IMR-90 (cell line): Measurements from ENCODE around the gene SMIM24. TPM values are rescaled to one million over a fixed set of nuclear protein-coding genes. Genes with fewer than 3 reads are reported as not detected.
A peak's percentile ranks its signal among the peaks of the same experiment; 100 is the strongest.

Experiments used
- ATAC-seq: fragments of 200-7000 bp; cut with Tn5 transposase; 2 replicates; pipeline ENCODE4 v1.9.1; 2020; ENCODE audit warnings: low read depth, mild to moderate bottlenecking, moderate library complexity
- BruUV-seq: library from RNA; stranded (reverse); fragments of 400-500 nt; replicated peaks from 2 replicates; lab custom pipeline; 2021; lab: Mats Ljungman, UMichigan
- CTCF ChIA-PET: fragments of 300-600 bp; formaldehyde crosslinking; extraction: SDS; loops from one replicate; lab custom pipeline; 2021; ENCODE audit warnings: antibody characterized with exemption; lab: Yijun Ruan, JAX
- POLR2A ChIA-PET: fragments of 300-600 bp; sonication (Branson Sonifier 250); formaldehyde crosslinking; loops from one replicate; lab custom pipeline; 2022; ENCODE audit warnings: antibody characterized with exemption; ENCODE audit not compliant: unreplicated experiment; lab: Charles Lee
- DNase-seq: peaks from one replicate; pipeline ENCODE4 v3.0.0; 2013
- H2AFZ ChIP-seq: replicated peaks from 2 replicates; pipeline ENCODE3; 2013; ENCODE audit warnings: low read length, mild to moderate bottlenecking; ENCODE audit not compliant: poor library complexity
- H2AK5ac ChIP-seq: 2 replicates; pipeline ENCODE4 v1.6.1; 2013; ENCODE audit warnings: low read depth, low read length, inconsistent platforms
- H2AK9ac ChIP-seq: replicated peaks from 2 replicates; pipeline ENCODE3; 2013; ENCODE audit warnings: mild to moderate bottlenecking, low read depth, low read length, moderate library complexity; ENCODE audit not compliant: poor library complexity
- H2BK120ac ChIP-seq: 2 replicates; pipeline ENCODE4 v1.6.1; 2013; ENCODE audit warnings: low read depth, low read length, inconsistent platforms
- H2BK15ac ChIP-seq: 3 replicates; pipeline ENCODE4 v1.6.1; 2013; ENCODE audit warnings: low read depth, low read length, inconsistent platforms
- H2BK20ac ChIP-seq: 2 replicates; pipeline ENCODE4 v1.6.1; 2013; ENCODE audit warnings: low read depth, mild to moderate bottlenecking, inconsistent platforms, low read length, moderate library complexity
- H2BK5ac ChIP-seq: 2 replicates; pipeline ENCODE4 v1.6.1; 2013; ENCODE audit warnings: mild to moderate bottlenecking, low read depth, low read length, inconsistent platforms; ENCODE audit not compliant: poor library complexity, severe bottlenecking
- H3K14ac ChIP-seq: replicated peaks from 2 replicates; pipeline ENCODE4 v1.6.1; 2013; ENCODE audit warnings: low read depth, low read length, inconsistent platforms
- H3K18ac ChIP-seq: 2 replicates; pipeline ENCODE4 v1.6.1; 2013; ENCODE audit warnings: low read depth, low read length, control low read depth
- H3K23ac ChIP-seq: 2 replicates; pipeline ENCODE4 v1.6.1; 2013; ENCODE audit warnings: low read depth, low read length, inconsistent platforms
- H3K27ac ChIP-seq: 2 replicates; pipeline ENCODE4 v1.5.1; 2013; ENCODE audit warnings: mild to moderate bottlenecking, control low read depth, low read length; ENCODE audit not compliant: insufficient read depth
- H3K27me3 ChIP-seq: 2 replicates; pipeline ENCODE4 v1.6.1; 2013; ENCODE audit warnings: low read length; ENCODE audit not compliant: control insufficient read depth, insufficient read depth
- H3K36me3 ChIP-seq: 2 replicates; pipeline ENCODE4 v1.6.1; 2013; ENCODE audit warnings: low read length, mixed read lengths; ENCODE audit not compliant: control insufficient read depth, insufficient read depth
- H3K4ac ChIP-seq: 2 replicates; pipeline ENCODE4 v1.6.1; 2013; ENCODE audit warnings: low read depth, low read length, inconsistent platforms
- H3K4me1 ChIP-seq: 2 replicates; pipeline ENCODE4 v1.6.1; 2013; ENCODE audit warnings: low read length, mixed read lengths; ENCODE audit not compliant: control insufficient read depth, insufficient read depth
- H3K4me2 ChIP-seq: 2 replicates; pipeline ENCODE4 v1.6.1; 2013; ENCODE audit warnings: low read depth, mild to moderate bottlenecking, control low read depth, low read length, moderate library complexity
- H3K4me3 ChIP-seq: 2 replicates; pipeline ENCODE4 v1.5.1; 2013; ENCODE audit warnings: low read depth, mild to moderate bottlenecking, control low read depth, low read length, moderate library complexity; ENCODE audit not compliant: insufficient read depth
- H3K56ac ChIP-seq: 2 replicates; pipeline ENCODE4 v1.6.1; 2013; ENCODE audit warnings: low read length, inconsistent platforms; ENCODE audit not compliant: insufficient read depth; ENCODE audit errors: extremely low read depth
- H3K79me1 ChIP-seq, 2 experiments: 2 replicates each; pipeline ENCODE4 v1.6.1; 2013; ENCODE audit warnings: low read length in 2 of 2, inconsistent platforms in 1 of 2, low read depth in 1 of 2
- H3K9ac ChIP-seq: 2 replicates; pipeline ENCODE4 v1.6.1; 2013; ENCODE audit warnings: low read depth, low read length, control low read depth
- H3K9me1 ChIP-seq: 2 replicates; pipeline ENCODE4 v1.6.1; 2013; ENCODE audit warnings: low read length, inconsistent platforms; ENCODE audit not compliant: insufficient read depth
- H3K9me3 ChIP-seq: 2 replicates; pipeline ENCODE4 v1.6.1; 2013; ENCODE audit warnings: low read length; ENCODE audit not compliant: control insufficient read depth, insufficient read depth
- H4K20me1 ChIP-seq: 2 replicates; pipeline ENCODE4 v1.6.1; 2013; ENCODE audit warnings: low read length, inconsistent platforms; ENCODE audit not compliant: insufficient read depth
- H4K5ac ChIP-seq: 2 replicates; pipeline ENCODE4 v1.6.1; 2013; ENCODE audit warnings: mild to moderate bottlenecking, low read depth, low read length, control low read depth
- H4K8ac ChIP-seq, 2 experiments: 2 replicates each; pipeline ENCODE4 v1.6.1; 2013; ENCODE audit warnings: low read depth in 2 of 2, low read length in 2 of 2, control low read depth in 1 of 2, inconsistent platforms in 1 of 2
- H4K91ac ChIP-seq: 2 replicates; pipeline ENCODE4 v1.6.1; 2013; ENCODE audit warnings: low read depth, low read length, inconsistent platforms; ENCODE audit not compliant: insufficient read depth
- BHLHE40 ChIP-seq: fragments of 150-350 bp; IDR thresholded peaks from 2 replicates; pipeline ENCODE4 v1.6.1; 2016; ENCODE audit warnings: mild to moderate bottlenecking, low read depth, low read length
- CEBPB ChIP-seq: IDR thresholded peaks from 2 replicates; pipeline ENCODE4 v1.6.1; 2012; ENCODE audit warnings: low read depth, low read length, improper control_type of control experiment
- CHD1 ChIP-seq: IDR thresholded peaks from 2 replicates; pipeline ENCODE4 v1.6.1; 2012; ENCODE audit warnings: low read depth, low read length, improper control_type of control experiment
- FOS ChIP-seq: fragments of 150-350 bp; IDR thresholded peaks from 2 replicates; pipeline ENCODE4 v1.6.1; 2016; ENCODE audit warnings: low read depth, low read length
- MAFK ChIP-seq: IDR thresholded peaks from 2 replicates; pipeline ENCODE4 v1.6.1; 2012; ENCODE audit warnings: low read depth, low read length, improper control_type of control experiment
- MAZ ChIP-seq: IDR thresholded peaks from 2 replicates; pipeline ENCODE4 v1.6.1; 2012; ENCODE audit warnings: low read depth, mild to moderate bottlenecking, low read length, improper control_type of control experiment, moderate library complexity, borderline replicate concordance
- MXI1 ChIP-seq: IDR thresholded peaks from 2 replicates; pipeline ENCODE4 v1.6.1; 2012; ENCODE audit warnings: low read depth, mild to moderate bottlenecking, low read length, moderate library complexity, borderline replicate concordance
- NFE2L2 ChIP-seq: fragments of 150-350 bp; IDR thresholded peaks from 2 replicates; pipeline ENCODE4 v1.6.1; 2016; ENCODE audit warnings: low read depth, mild to moderate bottlenecking, low read length
- POLR2A ChIP-seq: IDR thresholded peaks from 2 replicates; pipeline ENCODE4 v1.6.1; 2012; ENCODE audit warnings: mild to moderate bottlenecking, low read depth, low read length
- RAD21 ChIP-seq: IDR thresholded peaks from 2 replicates; pipeline ENCODE4 v1.6.1; 2012; ENCODE audit warnings: low read length, improper control_type of control experiment
- RCOR1 ChIP-seq: IDR thresholded peaks from 2 replicates; pipeline ENCODE4 v1.6.1; 2012; ENCODE audit warnings: mild to moderate bottlenecking, low read length, improper control_type of control experiment; ENCODE audit not compliant: insufficient replicate concordance
- RFX5 ChIP-seq: IDR thresholded peaks from 2 replicates; pipeline ENCODE4 v1.8.0; 2012; ENCODE audit warnings: low read depth, mild to moderate bottlenecking, low read length, moderate library complexity
- SMC3 ChIP-seq: fragments of 150-350 bp; IDR thresholded peaks from 2 replicates; pipeline ENCODE4 v1.6.1; 2016; ENCODE audit warnings: low read depth, mild to moderate bottlenecking, antibody characterized with exemption, low read length, moderate library complexity
- WGBS, 2 experiments: methylation state at CpG; one replicate each; pipeline versions ENCODE4 v1.1.5 to v1.1.7; 2013; ENCODE audit warnings: missing lambda C conversion rate in 2 of 2; ENCODE audit not compliant: insufficient read length in 1 of 2; ENCODE audit errors: extremely low coverage in 2 of 2; 5-methylcytosine and 5-hydroxymethylcytosine counted together
- dilution Hi-C: fragments of 300-500 bp; cut with HindIII; formaldehyde crosslinking; loops from one replicate; pipeline ENCODE4 v1.14.3; 2018; ENCODE audit warnings: low sequenced_read_pairs; ENCODE audit not compliant: unreplicated experiment
- in situ Hi-C: fragments of 300-500 bp; cut with MboI; formaldehyde crosslinking; loops from 3 replicates; pipeline ENCODE4 v1.14.3; 2019; ENCODE audit warnings: low sequenced_read_pairs, inconsistent platforms, mixed read lengths
- intact Hi-C: fragments of 100-400 bp; cut with micrococcal nuclease; formaldehyde crosslinking; loops from 2 replicates; pipeline ENCODE4 v1.10.0; 2022
- polyA plus RNA-seq, 3 experiments: library from polyadenylated mRNA; depleted of rRNA; stranded (reverse); fragments of >200 nt; gene quantifications; 2 replicates each; pipeline ENCODE4 v1.2.3, GENCODE V29; 2012; ENCODE audit warnings: low replicate concordance in 1 of 3
- total RNA-seq: library from RNA; depleted of rRNA; stranded (reverse); fragments of >200 nt; gene quantifications from 2 replicates; pipeline ENCODE4 v1.2.3, GENCODE V29; 2012
- TF ChIP-seq, protein P1 (sequence below): conservative IDR thresholded peaks from 2 replicates; pipeline ENCODE4 v1.5.1; 2012; ENCODE audit warnings: mild to moderate bottlenecking, low read depth, low read length, improper control_type of control experiment
- TF ChIP-seq, protein P2 (sequence below): fragments of 150-350 bp; IDR thresholded peaks from 2 replicates; pipeline ENCODE4 v1.6.1; 2017; ENCODE audit warnings: mild to moderate bottlenecking, antibody characterized with exemption, low read length, low read depth
- TF ChIP-seq, protein P3 (sequence below): fragments of 150-350 bp; IDR thresholded peaks from 2 replicates; pipeline ENCODE4 v1.6.1; 2016; ENCODE audit warnings: low read depth, mild to moderate bottlenecking, low read length, moderate library complexity, borderline replicate concordance

SMIM24 gene
- total and polyA plus RNA-seq, 2 of the 4 experiments (the other 2 are of a cell fraction): not detected

DNA sequence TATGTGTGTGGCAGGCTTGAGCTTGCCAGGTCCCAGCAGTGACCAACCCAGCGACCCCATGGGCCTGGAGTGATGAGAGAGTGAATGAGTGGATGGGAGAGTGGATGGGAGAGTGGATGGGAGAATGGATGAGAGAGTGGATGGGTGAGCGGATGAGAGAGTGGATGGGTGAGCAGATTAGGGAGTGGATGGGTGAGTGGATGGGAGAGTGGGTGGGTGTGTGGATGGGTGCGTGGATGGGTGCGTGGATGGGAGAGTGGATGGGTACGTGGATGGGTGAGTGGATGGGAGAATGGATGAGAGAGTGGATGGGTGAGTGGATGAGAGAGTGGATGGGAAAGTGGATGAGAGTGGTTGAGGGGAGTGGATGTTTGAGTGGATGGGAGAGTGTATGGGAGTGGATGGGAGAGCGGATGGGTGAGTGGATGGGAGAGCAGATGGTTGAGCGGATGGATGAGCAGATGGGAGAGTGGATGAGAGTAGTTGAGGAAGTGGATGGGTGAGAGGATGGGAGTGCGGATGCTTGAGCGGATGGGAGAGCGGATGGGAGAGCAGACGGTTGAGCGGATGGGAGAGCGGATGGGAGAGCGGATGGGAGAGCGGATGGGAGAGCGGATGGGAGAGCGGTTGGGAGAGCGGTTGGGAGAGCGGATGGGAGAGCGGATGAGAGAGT lies 48.4 kb upstream of the SMIM24 start:
- no peak overlapping the region for H2AK5ac ChIP-seq
- no peak overlapping the region for H3K4ac ChIP-seq
- no peak for TF ChIP-seq NFE2L2
- TF ChIP-seq SMC3: no peak
- no peak for TF ChIP-seq BHLHE40
- TF ChIP-seq RFX5: no peak
- TF ChIP-seq RAD21: no peak
- TF ChIP-seq CEBPB: no peak
- TF ChIP-seq MAFK: no peak
- TF ChIP-seq, protein P1, sequence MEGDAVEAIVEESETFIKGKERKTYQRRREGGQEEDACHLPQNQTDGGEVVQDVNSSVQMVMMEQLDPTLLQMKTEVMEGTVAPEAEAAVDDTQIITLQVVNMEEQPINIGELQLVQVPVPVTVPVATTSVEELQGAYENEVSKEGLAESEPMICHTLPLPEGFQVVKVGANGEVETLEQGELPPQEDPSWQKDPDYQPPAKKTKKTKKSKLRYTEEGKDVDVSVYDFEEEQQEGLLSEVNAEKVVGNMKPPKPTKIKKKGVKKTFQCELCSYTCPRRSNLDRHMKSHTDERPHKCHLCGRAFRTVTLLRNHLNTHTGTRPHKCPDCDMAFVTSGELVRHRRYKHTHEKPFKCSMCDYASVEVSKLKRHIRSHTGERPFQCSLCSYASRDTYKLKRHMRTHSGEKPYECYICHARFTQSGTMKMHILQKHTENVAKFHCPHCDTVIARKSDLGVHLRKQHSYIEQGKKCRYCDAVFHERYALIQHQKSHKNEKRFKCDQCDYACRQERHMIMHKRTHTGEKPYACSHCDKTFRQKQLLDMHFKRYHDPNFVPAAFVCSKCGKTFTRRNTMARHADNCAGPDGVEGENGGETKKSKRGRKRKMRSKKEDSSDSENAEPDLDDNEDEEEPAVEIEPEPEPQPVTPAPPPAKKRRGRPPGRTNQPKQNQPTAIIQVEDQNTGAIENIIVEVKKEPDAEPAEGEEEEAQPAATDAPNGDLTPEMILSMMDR: no peak
- no peak for TF ChIP-seq RCOR1
- TF ChIP-seq POLR2A: no peak
- TF ChIP-seq MAZ: no peak
- TF ChIP-seq CHD1: no peak
- no peak for TF ChIP-seq FOS
- TF ChIP-seq, protein P2, sequence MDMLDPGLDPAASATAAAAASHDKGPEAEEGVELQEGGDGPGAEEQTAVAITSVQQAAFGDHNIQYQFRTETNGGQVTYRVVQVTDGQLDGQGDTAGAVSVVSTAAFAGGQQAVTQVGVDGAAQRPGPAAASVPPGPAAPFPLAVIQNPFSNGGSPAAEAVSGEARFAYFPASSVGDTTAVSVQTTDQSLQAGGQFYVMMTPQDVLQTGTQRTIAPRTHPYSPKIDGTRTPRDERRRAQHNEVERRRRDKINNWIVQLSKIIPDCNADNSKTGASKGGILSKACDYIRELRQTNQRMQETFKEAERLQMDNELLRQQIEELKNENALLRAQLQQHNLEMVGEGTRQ: no peak
- TF ChIP-seq, protein P3, sequence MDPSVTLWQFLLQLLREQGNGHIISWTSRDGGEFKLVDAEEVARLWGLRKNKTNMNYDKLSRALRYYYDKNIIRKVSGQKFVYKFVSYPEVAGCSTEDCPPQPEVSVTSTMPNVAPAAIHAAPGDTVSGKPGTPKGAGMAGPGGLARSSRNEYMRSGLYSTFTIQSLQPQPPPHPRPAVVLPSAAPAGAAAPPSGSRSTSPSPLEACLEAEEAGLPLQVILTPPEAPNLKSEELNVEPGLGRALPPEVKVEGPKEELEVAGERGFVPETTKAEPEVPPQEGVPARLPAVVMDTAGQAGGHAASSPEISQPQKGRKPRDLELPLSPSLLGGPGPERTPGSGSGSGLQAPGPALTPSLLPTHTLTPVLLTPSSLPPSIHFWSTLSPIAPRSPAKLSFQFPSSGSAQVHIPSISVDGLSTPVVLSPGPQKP: no peak
- TF ChIP-seq MXI1: no peak
- no peak overlapping the region for H2AFZ ChIP-seq
- no peak overlapping the region for H3K18ac ChIP-seq
- H3K9me1 ChIP-seq: peaks cover 6% of the 10 kb centered on the region; the same call in 1 of the 2 replicates
- no peak overlapping the region for H2BK5ac ChIP-seq
- intact Hi-C loops (no loop called here), dilution Hi-C loops (no loop called here), in situ Hi-C loops (no loop called here)
- ATAC-seq (no peak), DNase-seq (no peak)
- WGBS, 2 experiments: 99 to 100% methylated on average over 2 to 18 of the region's 20 CpGs
- H3K79me1 ChIP-seq: peaks cover 14 to 33% of the 10 kb centered on the region in 2 experiments
- peaks cover 20% of the 10 kb centered on the region; the same call in 1 of the 2 replicates for H4K20me1 ChIP-seq
- no peak overlapping the region for H2BK15ac ChIP-seq
- no peaks in the 10 kb centered on the region for H3K4me1 ChIP-seq
- H2BK20ac ChIP-seq: no peak overlapping the region
- peaks cover 70% of the 10 kb centered on the region for H3K36me3 ChIP-seq
- no peak overlapping the region for H3K23ac ChIP-seq
- H4K91ac ChIP-seq: no peak overlapping the region
- no peak overlapping the region for H3K4me3 ChIP-seq
- H3K4me2 ChIP-seq: no peak overlapping the region
- no TSS peak for BruUV-seq
- H2AK9ac ChIP-seq: peak overlapping the region; percentile 24
- H4K8ac ChIP-seq: no peak overlapping the region
- no peak overlapping the region for H3K9ac ChIP-seq
- H3K27ac ChIP-seq: no peak overlapping the region
- no peak overlapping the region for H3K14ac ChIP-seq
- H3K56ac ChIP-seq: no peak overlapping the region
- no peaks in the 10 kb centered on the region for H3K9me3 ChIP-seq
- no peak overlapping the region for H2BK120ac ChIP-seq
- H4K5ac ChIP-seq: no peak overlapping the region
- no peaks in the 10 kb centered on the region for H3K27me3 ChIP-seq
- CTCF ChIA-PET: no interaction called here
- POLR2A ChIA-PET: no interaction called here
